HEK293T (cell line): ENCODE measurements around the gene CCDC68.

Experiments
- ELF4 ChIP-seq: fragments of 450-650 bp; IDR thresholded peaks from 2 replicates; pipeline ENCODE4 v1.6.1; 2017; ENCODE audit warnings: antibody characterized with exemption
- FOXM1 ChIP-seq: fragments of 450-650 bp; IDR thresholded peaks from 2 replicates; pipeline ENCODE4 v1.6.1; 2017; ENCODE audit warnings: mild to moderate bottlenecking, borderline replicate concordance
- L3MBTL2 ChIP-seq: fragments of 450-650 bp; conservative IDR thresholded peaks from 2 replicates; pipeline ENCODE4 v1.6.1; 2016; ENCODE audit warnings: mild to moderate bottlenecking
- LEF1 ChIP-seq: fragments of 450-650 bp; IDR thresholded peaks from 2 replicates; pipeline ENCODE4 v1.6.1; 2017; ENCODE audit warnings: mild to moderate bottlenecking, borderline replicate concordance
- TARDBP ChIP-seq: fragments of 450-650 bp; IDR thresholded peaks from 2 replicates; pipeline ENCODE4 v1.6.1; 2016
- ZNF384 ChIP-seq: fragments of 450-650 bp; IDR thresholded peaks from 2 replicates; pipeline ENCODE4 v1.6.1; 2016

DNA sequence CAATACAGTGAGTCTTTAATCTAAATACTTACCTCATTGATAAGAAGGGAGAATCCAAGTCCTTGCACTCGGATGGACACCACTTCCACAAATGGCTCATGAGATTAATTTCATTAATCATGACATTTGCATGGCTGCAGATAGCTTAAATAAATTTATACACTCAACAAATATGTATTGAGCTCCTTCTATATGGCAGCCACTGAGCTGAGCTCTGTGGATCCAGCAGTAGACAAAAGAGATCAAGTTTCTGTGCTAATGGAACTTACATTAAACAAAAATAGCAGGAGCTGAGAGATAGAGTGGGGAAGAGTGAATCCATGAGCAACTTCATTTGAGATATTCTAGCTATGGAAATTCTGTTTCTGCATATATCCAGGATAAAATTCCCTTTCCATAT lies 86.6 kb downstream of the CCDC68 start:
- TF ChIP-seq FOXM1 (no peak), ELF4 (no peak), LEF1 (no peak), TARDBP (no peak), L3MBTL2 (no peak), ZNF384 (no peak)
